Endodermal cell (in vitro differentiated cells): ENCODE measurements around the gene TAPT1. TPM values are rescaled to one million over a fixed set of nuclear protein-coding genes. Genes with fewer than 3 reads are reported as not detected.

Source experiments
- DNase-seq: peaks from one replicate; pipeline ENCODE4 v3.0.0-alpha.2; 2017
- H3K27ac ChIP-seq: 2 replicates; pipeline ENCODE4 v1.5.1; 2013; ENCODE audit warnings: mild to moderate bottlenecking, low read depth, low read length, moderate library complexity
- H3K27me3 ChIP-seq: 2 replicates; pipeline ENCODE4 v1.6.1; 2013; ENCODE audit warnings: mild to moderate bottlenecking, low read length, moderate library complexity; ENCODE audit not compliant: insufficient read depth, control insufficient read depth, poor library complexity, severe bottlenecking
- H3K36me3 ChIP-seq: 2 replicates; pipeline ENCODE4 v1.7.0; 2013; ENCODE audit warnings: mild to moderate bottlenecking, low read length, moderate library complexity; ENCODE audit not compliant: control insufficient read depth, insufficient read depth
- H3K4me1 ChIP-seq: one replicate; pipeline ENCODE4 v1.7.0; 2013; ENCODE audit warnings: low read length; ENCODE audit not compliant: control insufficient read depth, insufficient read depth
- H3K4me3 ChIP-seq: 2 replicates; pipeline ENCODE4 v1.5.1; 2013; ENCODE audit warnings: mild to moderate bottlenecking, low read length, moderate library complexity
- H3K9ac ChIP-seq: 2 replicates; pipeline ENCODE4 v1.6.1; 2013; ENCODE audit warnings: mild to moderate bottlenecking, low read length, moderate library complexity; ENCODE audit not compliant: poor library complexity, severe bottlenecking; ENCODE audit errors: extremely low read depth
- H3K9me3 ChIP-seq: 2 replicates; pipeline ENCODE4 v1.6.1; 2013; ENCODE audit warnings: mild to moderate bottlenecking, low read length, moderate library complexity; ENCODE audit not compliant: control insufficient read depth
- H3K27ac Mint-ChIP-seq: 2 replicates; pipeline ENCODE4 v1.8.0; 2020; ENCODE audit warnings: mixed read lengths
- H3K27me3 Mint-ChIP-seq: 2 replicates; pipeline ENCODE4 v1.8.0; 2021; ENCODE audit warnings: mild to moderate bottlenecking, mixed read lengths; ENCODE audit not compliant: insufficient read depth
- H3K36me3 Mint-ChIP-seq: 2 replicates; pipeline ENCODE4 v1.8.0; 2020; ENCODE audit warnings: low read depth, mixed read lengths
- H3K4me1 Mint-ChIP-seq: 2 replicates; pipeline ENCODE4 v1.8.0; 2020; ENCODE audit warnings: mixed read lengths
- H3K4me3 Mint-ChIP-seq: 2 replicates; pipeline ENCODE4 v1.8.0; 2020; ENCODE audit warnings: mild to moderate bottlenecking, moderate library complexity, mixed read lengths
- H3K9me3 Mint-ChIP-seq: 2 replicates; pipeline ENCODE4 v1.8.0; 2020; ENCODE audit warnings: mild to moderate bottlenecking, mixed read lengths
- CTCF ChIP-seq: fragments of 200-600 bp; sonication (generic); conservative IDR thresholded peaks from 2 replicates; pipeline ENCODE4 v1.5.0; 2021; ENCODE audit warnings: antibody characterized with exemption, mild to moderate bottlenecking
- WGBS, 2 experiments: methylation state at CpG; one replicate each; pipeline versions ENCODE4 v1.1.5 to v1.1.7; 2013; ENCODE audit warnings: missing lambda C conversion rate in 2 of 2, mixed read lengths in 1 of 2; ENCODE audit not compliant: insufficient coverage in 1 of 2, insufficient read length in 1 of 2; 5-methylcytosine and 5-hydroxymethylcytosine counted together
- total RNA-seq, 2 donors: library from RNA; stranded (reverse); fragmentation: NEBNext Ultra II Directional in 1 of 2; extraction: Animal tissue kit (Norgen Biotek cat#: 25700) in 1 of 2; gene quantifications; 2 replicates in 1 of 2; 3 replicates in 1 of 2; pipeline ENCODE4 v1.2.1, GENCODE V29; 2021

The TAPT1 gene
- total RNA-seq, 2 donors from 2014 or later: 19.8 to 22.6 TPM

GRCh38 chr4:16194214-16194613, 32.1 kb downstream of the TAPT1 start:
- H3K27ac Mint-ChIP-seq: no peak overlapping the region
- no peaks in the 10 kb centered on the region for H3K9me3 ChIP-seq
- H3K4me3 ChIP-seq: no peak overlapping the region
- H3K4me1 ChIP-seq: peaks cover 3% of the 10 kb centered on the region
- no peak overlapping the region for H3K9ac ChIP-seq
- no peak for TF ChIP-seq CTCF
- H3K4me1 Mint-ChIP-seq: peaks cover 20% of the 10 kb centered on the region
- H3K4me3 Mint-ChIP-seq: no peak overlapping the region
- peaks cover 21% of the 10 kb centered on the region for H3K36me3 Mint-ChIP-seq
- no peaks in the 10 kb centered on the region for H3K27me3 Mint-ChIP-seq
- no peaks in the 10 kb centered on the region for H3K9me3 Mint-ChIP-seq
- no peaks in the 10 kb centered on the region for H3K27me3 ChIP-seq
- no peak for DNase-seq
- H3K27ac ChIP-seq: no peak overlapping the region
- WGBS, 2 experiments: 98% methylated on average over 3 of the region's 3 CpGs; no CpG with 5 or more reads in 1 of the 2 experiments
- H3K36me3 ChIP-seq: peaks cover 13% of the 10 kb centered on the region

DNA sequence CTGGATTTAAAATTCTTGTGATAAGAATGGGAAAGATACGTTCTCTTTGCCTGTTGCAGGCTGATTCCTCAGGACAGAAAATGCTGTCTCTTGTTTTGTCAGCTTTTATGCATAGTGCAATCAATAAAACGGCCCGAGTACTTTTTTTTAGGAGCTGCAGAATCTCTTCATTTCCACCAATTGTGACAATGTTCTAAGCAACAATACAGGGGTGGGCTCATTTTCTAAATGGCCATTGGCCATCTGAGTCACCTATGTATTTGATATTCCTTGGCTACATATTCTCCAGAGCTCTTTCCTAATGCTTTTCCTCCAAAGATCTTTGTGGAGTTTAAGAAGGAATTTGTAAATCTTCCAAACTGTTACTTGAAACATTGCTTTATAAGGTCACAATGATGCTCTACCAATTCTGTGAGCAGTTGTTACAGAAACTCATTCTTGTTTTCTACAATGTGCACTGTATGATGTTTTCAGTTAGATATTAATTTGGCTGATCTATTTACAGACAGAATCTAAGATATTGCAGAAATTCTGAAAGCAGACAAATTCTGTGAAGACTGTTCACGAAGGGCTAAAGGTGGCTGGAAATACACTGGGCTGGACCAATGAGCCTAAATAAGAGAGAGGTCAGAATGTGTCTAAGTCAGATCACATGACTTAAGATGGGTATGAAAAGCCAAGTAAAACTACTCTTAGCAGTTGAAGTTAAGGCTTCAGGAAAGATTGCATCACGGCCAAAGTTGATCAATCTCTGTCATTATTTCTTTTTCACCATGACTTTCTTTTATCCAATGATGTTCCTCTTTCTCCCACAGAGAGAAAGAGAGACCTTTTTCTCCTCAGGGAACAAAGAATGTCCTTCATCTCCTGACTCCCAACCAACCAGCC, 33.4 kb downstream of the TAPT1 start:
- H3K27ac Mint-ChIP-seq: peak overlapping the region; percentile 28
- Histone ChIP-seq H3K9ac (no peak overlapping the region), H3K4me1 (peaks cover 3% of the 10 kb centered on the region), H3K27me3 (no peaks in the 10 kb centered on the region), H3K36me3 (peaks cover 17% of the 10 kb centered on the region), H3K27ac (no peak overlapping the region), H3K4me3 (no peak overlapping the region), H3K9me3 (no peaks in the 10 kb centered on the region)
- DNase-seq: no peak
- H3K9me3 Mint-ChIP-seq: no peaks in the 10 kb centered on the region
- WGBS, 2 experiments: 94 to 97% methylated on average over 5 of the region's 5 CpGs
- peaks cover 18% of the 10 kb centered on the region for H3K4me1 Mint-ChIP-seq
- no peak overlapping the region for H3K4me3 Mint-ChIP-seq
- no peaks in the 10 kb centered on the region for H3K27me3 Mint-ChIP-seq
- peaks cover 24% of the 10 kb centered on the region for H3K36me3 Mint-ChIP-seq
- no peak for TF ChIP-seq CTCF

- 92 to 100% methylated on average over 2 of the region's 2 CpGs for WGBS, 2 experiments
- Histone ChIP-seq H3K4me3 (no peak overlapping the region), H3K9ac (no peak overlapping the region), H3K27me3 (no peaks in the 10 kb centered on the region), H3K27ac (no peak overlapping the region), H3K4me1 (peaks cover 3% of the 10 kb centered on the region), H3K36me3 (peaks cover 24% of the 10 kb centered on the region), H3K9me3 (no peaks in the 10 kb centered on the region)
- no peak for DNase-seq
- TF ChIP-seq CTCF: no peak
- Mint-ChIP-seq H3K4me1 (peaks cover 16% of the 10 kb centered on the region), H3K4me3 (no peak overlapping the region), H3K9me3 (no peaks in the 10 kb centered on the region), H3K27me3 (no peaks in the 10 kb centered on the region), H3K27ac (no peak overlapping the region), H3K36me3 (peaks cover 24% of the 10 kb centered on the region)
Observed at GRCh38 chr4:16192057-16192456, 34.2 kb downstream of the TAPT1 start.
